Upper lobe of left lung (tissue), 6 donors: ENCODE data around the gene BRDT. TPM values are rescaled to one million over a fixed set of nuclear protein-coding genes. Genes with fewer than 3 reads are reported as not detected.
"Not testable (repeated sequence)": the region's sequence is repeated elsewhere in the genome, so short reads cannot be mapped to it uniquely, and the experiment has no call there.

Experiments
- ATAC-seq, 2 donors: fragments of 200-7000 bp; cut with Tn5 transposase; one replicate each; pipeline ENCODE4 v1.9.1; 2022; ENCODE audit warnings: mild to moderate bottlenecking in 2 of 2, moderate library complexity in 2 of 2; ENCODE audit not compliant: low FRiP score in 2 of 2
- DNase-seq, 2 donors: peaks; one replicate each; pipeline ENCODE4 v3.0.0-alpha.2; 2019 to 2020
- H3K27ac ChIP-seq, 4 donors: fragments of 200-600 bp; sonication (generic); one replicate each; pipeline ENCODE4 v1.5.1; 2016 to 2019
- H3K27me3 ChIP-seq, 4 donors: fragments of 200-600 bp; sonication (generic); one replicate each; pipeline ENCODE4 v1.5.1; 2017 to 2019
- H3K36me3 ChIP-seq, 4 donors: fragments of 200-600 bp; sonication (generic); one replicate each; pipeline ENCODE4 v1.5.1; 2016 to 2019
- H3K4me1 ChIP-seq, 4 donors: fragments of 200-600 bp; sonication (generic); one replicate each; pipeline ENCODE4 v1.5.1; 2018 to 2019
- H3K4me3 ChIP-seq, 4 donors: fragments of 200-600 bp; sonication (generic); one replicate each; pipeline ENCODE4 v1.5.1; 2017 to 2019; ENCODE audit warnings: mild to moderate bottlenecking in 2 of 4, moderate library complexity in 1 of 4
- H3K9me3 ChIP-seq, 4 donors: fragments of 200-600 bp; sonication (generic); one replicate each; pipeline ENCODE4 v1.5.1; 2018 to 2019
- EP300 ChIP-seq, 4 donors: sonication (generic); formaldehyde crosslinking; IDR thresholded peaks; one replicate each; pipeline ENCODE4 v1.5.1; 2017; ENCODE audit warnings: antibody characterized with exemption in 4 of 4, control low read depth in 2 of 4
- POLR2A ChIP-seq, 4 donors: fragments of 450-650 bp; IDR thresholded peaks; one replicate each; pipeline ENCODE4 v1.5.1; 2016 to 2017; ENCODE audit warnings: antibody characterized with exemption in 4 of 4, mild to moderate bottlenecking in 2 of 4
- POLR2AphosphoS5 ChIP-seq, 2 donors: sonication (generic); formaldehyde crosslinking; IDR thresholded peaks; one replicate each; pipeline ENCODE4 v1.5.1; 2017; ENCODE audit warnings: antibody characterized with exemption in 2 of 2
- WGBS, 2 donors: methylation state at CpG; one replicate each; pipeline ENCODE4 v1.1.5; 2017 to 2018; 5-methylcytosine and 5-hydroxymethylcytosine counted together
- total RNA-seq, 6 donors: library from RNA; depleted of rRNA in 4 of 6; stranded (reverse); fragments of >200 nt in 4 of 6; gene quantifications; one replicate each; pipeline versions ENCODE4 v1.1.0 to v1.2.1, GENCODE V29; 2016 to 2021
- TF ChIP-seq, protein P1 (sequence below), 6 experiments: fragments of 450-650 bp in 4 of 6; fragments of 200-600 bp in 2 of 6; sonication (generic) in 2 of 6; IDR thresholded peaks; one replicate each; pipeline ENCODE4 v1.5.1; 2016 to 2019; ENCODE audit warnings: antibody characterized with exemption in 6 of 6
- donor health status: DM: no; HTN: no; CAD: no; lungs with moderate emphysema.
- donor health status: DM: no; HTN: yes; CAD: no; lungs with severe emphysema.

The BRDT gene
- total RNA-seq, 6 donors from 2014 or later: not detected

DNA sequence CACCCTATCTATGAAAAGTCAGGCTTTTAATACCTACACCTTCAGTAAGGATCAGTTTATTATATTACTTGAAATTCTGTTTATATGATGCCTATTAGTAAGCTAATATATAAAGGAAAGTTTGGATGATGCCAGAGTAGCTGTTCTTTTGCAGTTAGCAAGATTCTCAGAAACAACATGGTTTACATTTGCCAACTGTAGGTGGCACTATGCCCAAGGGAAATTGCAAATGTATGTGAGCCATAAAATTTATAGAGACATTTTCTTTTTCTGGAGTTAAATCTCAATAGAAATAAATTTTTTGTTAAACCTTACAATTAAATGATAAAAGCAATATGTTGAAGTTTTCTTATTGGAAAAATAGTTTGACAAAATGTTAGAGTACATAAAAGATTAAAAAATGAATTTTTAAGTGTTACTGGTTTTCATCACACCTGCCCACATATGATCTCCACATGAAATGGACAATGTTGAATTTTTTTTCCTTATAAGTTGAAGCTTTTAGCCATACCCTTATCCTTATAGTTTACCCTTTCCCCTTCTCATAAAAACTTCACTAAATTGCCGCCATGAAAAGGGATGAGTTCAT, 48.5 kb downstream of the BRDT start:
- no peaks in the 10 kb centered on the region for H3K36me3 ChIP-seq
- DNase-seq: no peak
- WGBS, 2 donors: 91 to 94% methylated on average over 1 of the region's 1 CpG

GRCh38 chr1:92004129-92004528, 54.9 kb downstream of the BRDT start:
- Histone ChIP-seq H3K27ac (no peak overlapping the region), H3K4me1 (no peaks in the 10 kb centered on the region), H3K27me3 (no peaks in the 10 kb centered on the region), H3K4me3 (no peak overlapping the region), H3K9me3 (no peaks in the 10 kb centered on the region), H3K36me3 (no peaks in the 10 kb centered on the region)
- DNase-seq (no peak), ATAC-seq (no peak)
- TF ChIP-seq, protein P1, sequence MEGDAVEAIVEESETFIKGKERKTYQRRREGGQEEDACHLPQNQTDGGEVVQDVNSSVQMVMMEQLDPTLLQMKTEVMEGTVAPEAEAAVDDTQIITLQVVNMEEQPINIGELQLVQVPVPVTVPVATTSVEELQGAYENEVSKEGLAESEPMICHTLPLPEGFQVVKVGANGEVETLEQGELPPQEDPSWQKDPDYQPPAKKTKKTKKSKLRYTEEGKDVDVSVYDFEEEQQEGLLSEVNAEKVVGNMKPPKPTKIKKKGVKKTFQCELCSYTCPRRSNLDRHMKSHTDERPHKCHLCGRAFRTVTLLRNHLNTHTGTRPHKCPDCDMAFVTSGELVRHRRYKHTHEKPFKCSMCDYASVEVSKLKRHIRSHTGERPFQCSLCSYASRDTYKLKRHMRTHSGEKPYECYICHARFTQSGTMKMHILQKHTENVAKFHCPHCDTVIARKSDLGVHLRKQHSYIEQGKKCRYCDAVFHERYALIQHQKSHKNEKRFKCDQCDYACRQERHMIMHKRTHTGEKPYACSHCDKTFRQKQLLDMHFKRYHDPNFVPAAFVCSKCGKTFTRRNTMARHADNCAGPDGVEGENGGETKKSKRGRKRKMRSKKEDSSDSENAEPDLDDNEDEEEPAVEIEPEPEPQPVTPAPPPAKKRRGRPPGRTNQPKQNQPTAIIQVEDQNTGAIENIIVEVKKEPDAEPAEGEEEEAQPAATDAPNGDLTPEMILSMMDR (IDR thresholded peaks at IDR 0.05): no peak
- TF ChIP-seq POLR2A (IDR thresholded peaks at IDR 0.05): no peak

More for the DNA sequence above, 48.5 kb downstream of the BRDT start:
- Histone ChIP-seq H3K4me3 (no peak overlapping the region), H3K4me1 (no peaks in the 10 kb centered on the region), H3K27me3 (no peaks in the 10 kb centered on the region), H3K27ac (no peak overlapping the region), H3K9me3 (no peaks in the 10 kb centered on the region)
- TF ChIP-seq EP300 (IDR thresholded peaks at IDR 0.05) (no peak), POLR2AphosphoS5 (IDR thresholded peaks at IDR 0.05) (no peak), POLR2A (IDR thresholded peaks at IDR 0.05) (no peak)
- TF ChIP-seq, protein P1 (IDR thresholded peaks at IDR 0.05): peak in 4 of 6 experiments; percentile 19 to 42 (median 30)
- ATAC-seq: no peak

DNA sequence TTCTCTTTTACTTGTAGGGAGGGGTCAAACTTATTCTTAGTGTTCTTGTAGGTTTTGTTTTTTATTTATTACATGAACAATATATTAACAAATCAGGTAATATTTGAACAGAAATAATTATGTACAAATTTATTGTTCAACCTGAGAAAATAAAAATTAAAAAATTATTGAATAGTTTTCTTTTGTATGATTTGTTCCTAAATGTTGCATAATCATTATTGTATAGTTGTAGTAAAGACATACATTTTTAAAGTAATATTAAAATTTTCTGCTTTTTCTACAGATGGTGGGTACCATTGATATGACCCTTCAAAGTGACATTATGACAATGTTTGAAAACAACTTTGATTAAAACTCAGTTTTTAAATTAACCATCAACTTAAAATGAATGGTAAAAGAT, 64.7 kb downstream of the BRDT start:
- Histone ChIP-seq H3K9me3 (no peaks in the 10 kb centered on the region), H3K27me3 (no peaks in the 10 kb centered on the region), H3K4me3 (no peak overlapping the region), H3K27ac (no peak overlapping the region), H3K36me3 (no peaks in the 10 kb centered on the region), H3K4me1 (no peaks in the 10 kb centered on the region)
- ATAC-seq: no peak
- DNase-seq: no peak
- TF ChIP-seq POLR2AphosphoS5 (IDR thresholded peaks at IDR 0.05) (no peak), POLR2A (IDR thresholded peaks at IDR 0.05) (no peak), EP300 (IDR thresholded peaks at IDR 0.05) (no peak)
- TF ChIP-seq, protein P1 (IDR thresholded peaks at IDR 0.05): no peak

DNA sequence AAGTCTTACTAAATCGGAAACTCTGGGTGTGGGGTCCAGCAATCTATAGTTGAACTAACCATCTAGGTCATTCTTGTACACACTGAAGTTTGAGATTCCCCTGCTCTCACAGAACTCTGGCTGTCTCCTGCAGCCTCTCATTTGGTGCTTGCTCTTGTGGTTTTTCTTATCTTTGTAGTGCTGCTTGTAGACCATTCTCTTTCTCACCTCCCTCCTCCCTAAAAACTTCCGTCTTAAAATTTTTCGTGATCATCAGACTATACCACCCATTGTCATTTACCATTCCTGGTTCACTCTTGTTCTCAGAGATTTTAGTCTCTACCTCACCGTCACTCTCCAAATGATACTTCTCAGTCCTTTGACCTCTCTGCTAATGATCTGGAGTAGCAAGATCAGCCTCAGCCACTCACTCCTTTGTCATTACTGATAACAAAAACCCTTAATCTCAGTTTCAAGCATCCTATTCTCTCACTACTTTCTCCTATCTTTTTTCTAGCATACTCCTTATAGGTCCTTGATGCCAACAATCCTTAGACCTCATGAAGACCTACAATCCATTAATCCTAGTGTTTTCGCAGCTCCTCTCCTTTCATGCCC, 67.6 kb downstream of the BRDT start:
- H3K27me3 ChIP-seq: no peaks in the 10 kb centered on the region
- no peaks in the 10 kb centered on the region for H3K9me3 ChIP-seq
- DNase-seq (no peak), ATAC-seq (no peak)
- WGBS, 2 donors: 61 to 67% methylated on average over 5 of the region's 5 CpGs
- no peak overlapping the region for H3K27ac ChIP-seq
- H3K4me1 ChIP-seq: no peaks in the 10 kb centered on the region
- TF ChIP-seq POLR2A (IDR thresholded peaks at IDR 0.05) (no peak), EP300 (IDR thresholded peaks at IDR 0.05) (no peak), POLR2AphosphoS5 (IDR thresholded peaks at IDR 0.05) (no peak)
- TF ChIP-seq, protein P1 (IDR thresholded peaks at IDR 0.05): no peak
- no peaks in the 10 kb centered on the region for H3K36me3 ChIP-seq
- H3K4me3 ChIP-seq: no peak overlapping the region

GRCh38 chr1:92017656-92018055, 68.5 kb downstream of the BRDT start:
- Histone ChIP-seq H3K27me3 (no peaks in the 10 kb centered on the region), H3K4me1 (no peaks in the 10 kb centered on the region), H3K4me3 (no peak overlapping the region), H3K9me3 (no peaks in the 10 kb centered on the region), H3K36me3 (no peaks in the 10 kb centered on the region), H3K27ac (no peak overlapping the region)
- no peak for DNase-seq
- 66 to 84% methylated on average over 2 of the region's 2 CpGs for WGBS, 2 donors
- TF ChIP-seq EP300 (IDR thresholded peaks at IDR 0.05): no peak
- no peak for TF ChIP-seq POLR2A (IDR thresholded peaks at IDR 0.05)
- no peak for TF ChIP-seq POLR2AphosphoS5 (IDR thresholded peaks at IDR 0.05)
- TF ChIP-seq, protein P1 (IDR thresholded peaks at IDR 0.05): no peak
- ATAC-seq: no peak

- H3K36me3 ChIP-seq: not testable (repeated sequence)
- WGBS, 2 donors: 97% methylated on average over 24 of the region's 29 CpGs; no CpG with 5 or more reads in 1 of the 2 donors
Observed at GRCh38 chr1:92026042-92026441, 76.8 kb downstream of the BRDT start.

More at GRCh38 chr1:92026042-92026441, 76.8 kb downstream of the BRDT start:
- peaks cover 4 to 14% (median 9%) of the 10 kb centered on the region in 4 donors for H3K4me1 ChIP-seq
- not testable (repeated sequence) for ATAC-seq, H3K4me3 ChIP-seq, H3K9me3 ChIP-seq, H3K27ac ChIP-seq, H3K27me3 ChIP-seq
- DNase-seq: peak in 1 of 2 donors; percentile 75
